Ishikawa (cell line): ENCODE measurements around the gene DHX35.

Experiments
- CEBPB ChIP-seq: IDR thresholded peaks from 2 replicates; pipeline ENCODE4 v1.6.1; 2012
- EGR1 ChIP-seq: IDR thresholded peaks from 2 replicates; pipeline ENCODE4 v1.6.1; 2012
- RAD21 ChIP-seq: IDR thresholded peaks from 2 replicates; pipeline ENCODE4 v1.6.1; 2012; ENCODE audit warnings: low read depth
- TAF1 ChIP-seq: IDR thresholded peaks from 2 replicates; pipeline ENCODE4 v1.6.1; 2012; ENCODE audit warnings: low read depth, mild to moderate bottlenecking
- TCF12 ChIP-seq: IDR thresholded peaks from 2 replicates; pipeline ENCODE4 v1.6.1; 2012; ENCODE audit warnings: low read depth
- TEAD4 ChIP-seq: IDR thresholded peaks from 2 replicates; pipeline ENCODE4 v1.6.1; 2012
- YY1 ChIP-seq: IDR thresholded peaks from 2 replicates; pipeline ENCODE4 v1.6.1; 2012; ENCODE audit warnings: low read depth
- TF ChIP-seq, protein P1 (sequence below): IDR thresholded peaks from 2 replicates; pipeline ENCODE4 v1.6.1; 2012
- TF ChIP-seq, protein P2 (sequence below): IDR thresholded peaks from 2 replicates; pipeline ENCODE4 v1.6.1; 2012; ENCODE audit warnings: low read depth, mild to moderate bottlenecking
- TF ChIP-seq, protein P3 (sequence below): IDR thresholded peaks from 2 replicates; pipeline ENCODE4 v1.6.1; 2012

DNA sequence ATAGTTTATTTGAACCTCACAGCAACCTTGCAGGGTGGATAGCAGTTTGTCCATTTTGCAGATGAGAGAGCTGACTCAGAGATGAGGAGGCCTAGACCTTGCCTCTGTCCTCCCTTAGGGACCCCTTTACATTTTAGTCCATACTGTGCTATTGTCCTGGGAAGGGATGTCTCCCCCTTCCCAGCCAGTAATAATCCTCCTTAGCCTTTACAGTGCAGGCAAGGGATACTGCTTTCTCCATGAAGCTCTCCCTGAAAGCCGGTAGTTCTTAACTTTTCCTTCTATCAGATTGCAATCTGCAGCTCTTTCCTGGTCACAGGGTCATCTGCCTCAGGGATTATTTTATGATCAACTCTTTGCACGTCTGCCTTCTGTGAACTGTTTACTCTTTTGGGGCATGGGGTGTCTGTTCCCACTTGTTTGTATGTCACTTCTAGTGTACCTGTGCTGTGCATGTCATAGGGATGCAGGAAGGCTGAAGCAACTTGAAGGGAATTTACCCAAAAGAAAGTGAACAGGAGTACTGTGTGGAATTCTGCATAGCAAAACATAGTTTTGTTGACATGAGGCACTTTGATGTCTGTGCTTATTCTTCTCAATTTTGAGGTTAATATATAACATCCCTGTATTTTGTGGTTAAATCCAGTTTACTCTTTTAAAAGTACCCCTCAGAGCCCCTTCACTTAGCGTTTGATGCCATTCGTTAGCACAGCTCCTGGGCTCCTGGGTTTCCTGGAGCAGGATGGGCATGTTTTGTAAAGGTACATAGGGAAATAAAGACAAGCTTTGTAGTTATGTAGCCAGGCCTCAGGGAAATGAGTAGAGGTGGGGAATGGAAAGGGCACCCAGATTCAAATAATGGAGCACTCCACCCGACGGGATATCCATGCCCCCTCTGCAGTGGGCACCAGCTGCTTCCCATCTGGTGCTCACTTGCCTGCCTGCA lies 38.1 kb downstream of the DHX35 start:
- TF ChIP-seq EGR1 (no peak), RAD21 (no peak), CEBPB (no peak), TAF1 (no peak), TCF12 (no peak), YY1 (no peak), TEAD4 (no peak)
- TF ChIP-seq, protein P1, sequence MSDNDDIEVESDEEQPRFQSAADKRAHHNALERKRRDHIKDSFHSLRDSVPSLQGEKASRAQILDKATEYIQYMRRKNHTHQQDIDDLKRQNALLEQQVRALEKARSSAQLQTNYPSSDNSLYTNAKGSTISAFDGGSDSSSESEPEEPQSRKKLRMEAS: no peak
- TF ChIP-seq, protein P2, sequence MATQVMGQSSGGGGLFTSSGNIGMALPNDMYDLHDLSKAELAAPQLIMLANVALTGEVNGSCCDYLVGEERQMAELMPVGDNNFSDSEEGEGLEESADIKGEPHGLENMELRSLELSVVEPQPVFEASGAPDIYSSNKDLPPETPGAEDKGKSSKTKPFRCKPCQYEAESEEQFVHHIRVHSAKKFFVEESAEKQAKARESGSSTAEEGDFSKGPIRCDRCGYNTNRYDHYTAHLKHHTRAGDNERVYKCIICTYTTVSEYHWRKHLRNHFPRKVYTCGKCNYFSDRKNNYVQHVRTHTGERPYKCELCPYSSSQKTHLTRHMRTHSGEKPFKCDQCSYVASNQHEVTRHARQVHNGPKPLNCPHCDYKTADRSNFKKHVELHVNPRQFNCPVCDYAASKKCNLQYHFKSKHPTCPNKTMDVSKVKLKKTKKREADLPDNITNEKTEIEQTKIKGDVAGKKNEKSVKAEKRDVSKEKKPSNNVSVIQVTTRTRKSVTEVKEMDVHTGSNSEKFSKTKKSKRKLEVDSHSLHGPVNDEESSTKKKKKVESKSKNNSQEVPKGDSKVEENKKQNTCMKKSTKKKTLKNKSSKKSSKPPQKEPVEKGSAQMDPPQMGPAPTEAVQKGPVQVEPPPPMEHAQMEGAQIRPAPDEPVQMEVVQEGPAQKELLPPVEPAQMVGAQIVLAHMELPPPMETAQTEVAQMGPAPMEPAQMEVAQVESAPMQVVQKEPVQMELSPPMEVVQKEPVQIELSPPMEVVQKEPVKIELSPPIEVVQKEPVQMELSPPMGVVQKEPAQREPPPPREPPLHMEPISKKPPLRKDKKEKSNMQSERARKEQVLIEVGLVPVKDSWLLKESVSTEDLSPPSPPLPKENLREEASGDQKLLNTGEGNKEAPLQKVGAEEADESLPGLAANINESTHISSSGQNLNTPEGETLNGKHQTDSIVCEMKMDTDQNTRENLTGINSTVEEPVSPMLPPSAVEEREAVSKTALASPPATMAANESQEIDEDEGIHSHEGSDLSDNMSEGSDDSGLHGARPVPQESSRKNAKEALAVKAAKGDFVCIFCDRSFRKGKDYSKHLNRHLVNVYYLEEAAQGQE: no peak
- TF ChIP-seq, protein P3, sequence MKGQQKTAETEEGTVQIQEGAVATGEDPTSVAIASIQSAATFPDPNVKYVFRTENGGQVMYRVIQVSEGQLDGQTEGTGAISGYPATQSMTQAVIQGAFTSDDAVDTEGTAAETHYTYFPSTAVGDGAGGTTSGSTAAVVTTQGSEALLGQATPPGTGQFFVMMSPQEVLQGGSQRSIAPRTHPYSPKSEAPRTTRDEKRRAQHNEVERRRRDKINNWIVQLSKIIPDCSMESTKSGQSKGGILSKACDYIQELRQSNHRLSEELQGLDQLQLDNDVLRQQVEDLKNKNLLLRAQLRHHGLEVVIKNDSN: no peak
